ENCODE data around the gene TMEM150A. TPM values are rescaled to one million over a fixed set of nuclear protein-coding genes. Genes with fewer than 3 reads are reported as not detected.
"Not testable (repeated sequence)": the region's sequence is repeated elsewhere in the genome, so short reads cannot be mapped to it uniquely, and the experiment has no call there.

The TMEM150A gene
- total RNA-seq, 1 donor from 2014 or later, result 4.7 TPM

DNA sequence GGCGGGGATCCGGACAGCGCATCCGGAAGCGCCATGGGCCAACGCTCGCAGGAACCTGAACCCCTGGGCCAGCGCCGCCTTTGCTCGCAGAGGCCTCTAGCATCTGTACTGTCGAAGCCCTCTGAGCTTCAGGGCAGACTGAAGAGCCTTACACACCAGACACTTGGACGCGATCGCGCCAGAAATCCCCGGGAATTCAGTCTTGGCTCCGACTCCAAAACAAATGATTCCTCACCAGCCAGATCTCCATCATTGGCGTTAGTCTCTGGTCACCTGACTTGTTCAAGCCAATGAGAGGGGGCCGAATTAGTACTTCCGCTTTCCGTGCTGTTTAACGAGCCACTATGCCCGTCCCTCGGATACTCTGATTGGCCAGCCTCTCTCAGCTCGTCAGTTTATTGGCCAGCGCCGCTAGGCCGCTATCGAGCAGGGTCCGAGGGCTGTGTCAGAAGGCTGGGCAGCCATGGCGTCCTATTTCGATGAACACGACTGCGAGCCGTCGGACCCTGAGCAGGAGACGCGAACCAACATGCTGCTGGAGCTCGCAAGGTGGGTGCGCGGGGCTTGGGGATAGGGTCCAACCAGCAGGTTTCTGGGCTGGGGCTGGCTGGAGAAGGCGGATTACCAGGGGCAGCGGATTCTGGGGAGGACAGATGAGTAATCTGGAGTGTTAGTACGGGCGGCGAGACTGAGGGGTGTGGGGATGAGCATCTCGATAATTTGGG lies 7.0 kb downstream of the TMEM150A start, which contains the start of gene RNF181:
TSS of gene RNF181 (plus strand) at position 445 of the 725 bp plus-strand sequence. CDS start at position 464, 19 bp downstream.
- Histone ChIP-seq H3K36me3 (ENCODE audit: control insufficient read depth in 3 of 3, insufficient read depth in 3 of 3, low read length in 3 of 3) (peaks cover 37 to 41% (median 37%) of the 10 kb centered on the region in 3 donors), H3K27ac (ENCODE audit: low read depth, low read length) (peak within 1 kb of the TSS; percentile 87), H3K9ac (ENCODE audit: low read depth in 1 of 3, low read length in 3 of 3) (peak within 1 kb of the TSS; percentile 97 to 99 (median 97)), H3K4me1 (ENCODE audit: control insufficient read depth in 3 of 3, insufficient read depth in 3 of 3, low read length in 3 of 3) (peaks cover 49 to 66% (median 57%) of the 10 kb centered on the region in 3 donors), H3K27me3 (ENCODE audit: control insufficient read depth in 3 of 3, insufficient read depth in 3 of 3, low read length in 3 of 3) (no peaks in the 10 kb centered on the region), H3K9me3 (ENCODE audit: control insufficient read depth in 3 of 3, low read length in 3 of 3) (no peaks in the 10 kb centered on the region), H3K4me3 (ENCODE audit: low read length in 3 of 3) (peak within 1 kb of the TSS; percentile 83 to 99 (median 86))

DNA sequence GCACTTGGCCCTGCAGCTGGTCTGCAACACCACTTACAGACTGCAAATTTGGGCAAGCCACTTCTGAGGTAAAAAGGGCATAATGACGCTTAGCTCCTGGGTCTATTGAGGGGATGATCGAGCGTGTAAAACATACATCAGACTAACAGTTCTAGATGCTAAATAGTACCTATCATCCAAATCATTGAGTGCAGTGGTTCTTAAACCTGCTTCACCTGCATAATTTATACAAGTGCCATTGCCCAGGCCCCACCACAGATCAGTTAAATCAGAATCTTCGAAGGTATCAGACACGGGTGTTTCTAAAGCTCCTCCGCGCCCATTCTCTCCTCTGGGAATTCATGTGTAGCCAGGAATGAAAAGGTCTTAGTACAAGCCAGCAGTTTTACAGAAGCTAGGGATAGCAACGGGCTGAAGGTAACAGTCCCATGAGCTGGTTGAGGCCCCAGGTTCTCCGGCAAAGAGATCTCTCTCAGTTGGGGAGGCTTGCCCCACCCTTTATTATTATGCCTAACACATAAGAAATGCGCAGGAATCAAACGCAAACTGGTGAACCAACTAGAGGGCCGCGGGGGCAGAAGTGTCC lies 7.7 kb downstream of the TMEM150A start:
- H3K36me3 ChIP-seq (ENCODE audit: control insufficient read depth in 3 of 3, insufficient read depth in 3 of 3, low read length in 3 of 3), result peaks cover 30 to 35% (median 35%) of the 10 kb centered on the region in 3 donors
- peak overlapping the region; percentile 83 to 99 (median 86) for H3K4me3 ChIP-seq (ENCODE audit: low read length in 3 of 3)
- H3K9ac ChIP-seq (ENCODE audit: low read depth in 1 of 3, low read length in 3 of 3), result peak overlapping the region; percentile 97 to 99 (median 97)
- H3K27me3 ChIP-seq (ENCODE audit: control insufficient read depth in 3 of 3, insufficient read depth in 3 of 3, low read length in 3 of 3), result no peaks in the 10 kb centered on the region
- H3K9me3 ChIP-seq (ENCODE audit: control insufficient read depth in 3 of 3, low read length in 3 of 3), result no peaks in the 10 kb centered on the region
- H3K4me1 ChIP-seq (ENCODE audit: control insufficient read depth in 3 of 3, insufficient read depth in 3 of 3, low read length in 3 of 3), result peaks cover 56 to 69% (median 57%) of the 10 kb centered on the region in 3 donors
- peak overlapping the region; percentile 87 for H3K27ac ChIP-seq (ENCODE audit: low read depth, low read length)

DNA sequence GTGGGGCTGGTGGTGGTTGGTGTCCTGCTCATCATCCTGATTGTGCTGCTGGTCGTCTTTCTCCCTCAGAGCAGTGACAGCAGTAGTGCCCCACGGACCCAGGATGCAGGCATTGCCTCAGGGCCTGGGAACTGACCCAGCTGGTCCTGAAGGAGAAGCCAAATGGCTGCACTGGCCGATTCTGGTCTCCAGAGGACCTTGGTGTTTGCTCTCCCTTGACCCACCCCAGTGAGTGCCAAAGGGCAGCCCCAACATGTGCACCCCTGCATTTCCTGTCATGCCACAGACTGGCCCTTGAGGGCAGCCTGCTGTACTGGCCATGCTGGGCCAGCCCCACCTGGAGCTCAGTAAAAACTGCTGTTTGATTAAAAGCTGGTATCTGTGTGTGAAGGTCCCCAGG lies 9.5 kb downstream of the TMEM150A start:
- Histone ChIP-seq H3K27me3 (ENCODE audit: control insufficient read depth in 3 of 3, insufficient read depth in 3 of 3, low read length in 3 of 3) (no peaks in the 10 kb centered on the region), H3K9me3 (ENCODE audit: control insufficient read depth in 3 of 3, low read length in 3 of 3) (no peaks in the 10 kb centered on the region), H3K36me3 (ENCODE audit: control insufficient read depth in 3 of 3, insufficient read depth in 3 of 3, low read length in 3 of 3) (peaks cover 18 to 20% (median 20%) of the 10 kb centered on the region in 3 donors), H3K27ac (ENCODE audit: low read depth, low read length) (no peak overlapping the region), H3K4me3 (ENCODE audit: low read length in 3 of 3) (no peak overlapping the region), H3K9ac (ENCODE audit: low read depth in 1 of 3, low read length in 3 of 3) (no peak overlapping the region), H3K4me1 (ENCODE audit: control insufficient read depth in 3 of 3, insufficient read depth in 3 of 3, low read length in 3 of 3) (peaks cover 68 to 77% (median 74%) of the 10 kb centered on the region in 3 donors)

DNA sequence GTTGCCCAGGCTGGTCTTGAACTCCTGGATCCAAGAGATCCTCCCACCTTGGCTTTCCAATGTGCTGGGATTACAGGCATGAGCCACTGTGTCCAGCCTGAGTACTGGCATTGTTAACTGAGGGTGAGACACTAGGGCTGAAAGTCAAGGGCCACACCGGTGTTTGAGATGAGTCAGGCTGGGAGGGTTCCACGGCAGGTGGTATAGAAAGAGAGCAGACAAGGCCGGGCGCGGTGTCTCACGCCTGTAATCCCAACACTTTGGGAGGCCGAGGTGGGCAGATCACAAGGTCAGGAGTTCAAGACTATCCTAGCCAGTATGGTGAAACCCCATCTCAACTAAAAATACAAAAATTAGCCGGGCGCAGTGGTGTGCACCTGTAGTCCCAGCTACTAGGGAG lies 10.2 kb downstream of the TMEM150A start:
- H3K9ac ChIP-seq (ENCODE audit: low read depth in 1 of 3, low read length in 3 of 3); H3K9me3 ChIP-seq (ENCODE audit: control insufficient read depth in 3 of 3, low read length in 3 of 3); H3K27me3 ChIP-seq (ENCODE audit: control insufficient read depth in 3 of 3, insufficient read depth in 3 of 3, low read length in 3 of 3); H3K4me3 ChIP-seq (ENCODE audit: low read length in 3 of 3): not testable (repeated sequence)
- peaks cover 75 to 80% (median 79%) of the 10 kb centered on the region in 3 donors for H3K4me1 ChIP-seq (ENCODE audit: control insufficient read depth in 3 of 3, insufficient read depth in 3 of 3, low read length in 3 of 3)
- H3K36me3 ChIP-seq (ENCODE audit: control insufficient read depth in 3 of 3, insufficient read depth in 3 of 3, low read length in 3 of 3), result peaks cover 13 to 15% (median 15%) of the 10 kb centered on the region in 3 donors
- peak overlapping the region; percentile 72 for H3K27ac ChIP-seq (ENCODE audit: low read depth, low read length)

DNA sequence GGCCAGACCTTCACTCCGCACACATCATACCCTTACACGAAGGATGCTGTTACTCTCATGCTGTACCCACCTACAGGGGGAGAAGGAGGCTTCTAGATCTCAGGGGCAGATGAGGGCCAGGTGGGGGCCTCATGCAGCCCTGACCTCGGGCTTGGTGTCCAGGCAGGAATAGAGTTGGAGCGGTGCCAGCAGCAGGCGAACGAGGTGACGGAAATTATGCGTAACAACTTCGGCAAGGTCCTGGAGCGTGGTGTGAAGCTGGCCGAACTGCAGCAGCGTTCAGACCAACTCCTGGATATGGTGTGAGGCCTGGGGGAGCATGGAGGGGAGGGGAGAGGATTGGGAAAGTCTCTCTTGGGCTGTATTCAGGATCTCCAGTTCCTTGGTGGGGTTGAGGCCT lies 10.9 kb downstream of the TMEM150A start:
- Histone ChIP-seq H3K27ac (ENCODE audit: low read depth, low read length) (peak overlapping the region; percentile 72), H3K9me3 (ENCODE audit: control insufficient read depth in 3 of 3, low read length in 3 of 3) (no peaks in the 10 kb centered on the region), H3K27me3 (ENCODE audit: control insufficient read depth in 3 of 3, insufficient read depth in 3 of 3, low read length in 3 of 3) (no peaks in the 10 kb centered on the region), H3K9ac (ENCODE audit: low read depth in 1 of 3, low read length in 3 of 3) (peak overlapping the region in 2 of 3 donors; percentile 61 to 64), H3K4me3 (ENCODE audit: low read length in 3 of 3) (no peak overlapping the region), H3K4me1 (ENCODE audit: control insufficient read depth in 3 of 3, insufficient read depth in 3 of 3, low read length in 3 of 3) (peaks cover 69 to 79% (median 73%) of the 10 kb centered on the region in 3 donors), H3K36me3 (ENCODE audit: control insufficient read depth in 3 of 3, insufficient read depth in 3 of 3, low read length in 3 of 3) (peaks cover 7 to 9% (median 8%) of the 10 kb centered on the region in 3 donors)

DNA sequence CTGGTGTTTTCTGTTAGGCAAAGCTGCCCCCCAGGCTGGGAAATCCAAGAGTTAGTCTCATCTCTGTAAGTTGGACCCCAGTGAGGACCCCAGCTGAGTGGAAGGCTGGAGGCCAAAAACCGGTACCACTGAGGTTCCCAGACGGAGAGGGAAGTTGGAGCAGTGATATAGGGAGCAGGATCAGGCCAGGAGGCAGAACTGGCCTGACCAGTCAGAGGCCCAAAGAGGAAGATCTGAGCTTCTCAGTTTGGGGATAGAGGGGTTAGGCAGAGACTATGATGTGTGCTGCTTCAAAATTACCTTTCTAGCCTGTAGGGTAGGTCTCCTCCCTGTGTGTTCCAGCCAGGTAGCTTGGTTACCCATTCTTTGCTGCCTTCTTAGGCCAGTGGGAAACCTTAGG lies 11.5 kb downstream of the TMEM150A start:
- Histone ChIP-seq H3K27ac (ENCODE audit: low read depth, low read length) (peak overlapping the region; percentile 72), H3K4me3 (ENCODE audit: low read length in 3 of 3) (peak overlapping the region in 1 of 3 donors; percentile 38), H3K9me3 (ENCODE audit: control insufficient read depth in 3 of 3, low read length in 3 of 3) (no peaks in the 10 kb centered on the region), H3K4me1 (ENCODE audit: control insufficient read depth in 3 of 3, insufficient read depth in 3 of 3, low read length in 3 of 3) (peaks cover 68 to 80% (median 73%) of the 10 kb centered on the region in 3 donors), H3K27me3 (ENCODE audit: control insufficient read depth in 3 of 3, insufficient read depth in 3 of 3, low read length in 3 of 3) (no peaks in the 10 kb centered on the region), H3K9ac (ENCODE audit: low read depth in 1 of 3, low read length in 3 of 3) (peak overlapping the region in 2 of 3 donors; percentile 61 to 64), H3K36me3 (ENCODE audit: control insufficient read depth in 3 of 3, insufficient read depth in 3 of 3, low read length in 3 of 3) (peaks cover 4 to 8% (median 6%) of the 10 kb centered on the region in 3 donors)

DNA sequence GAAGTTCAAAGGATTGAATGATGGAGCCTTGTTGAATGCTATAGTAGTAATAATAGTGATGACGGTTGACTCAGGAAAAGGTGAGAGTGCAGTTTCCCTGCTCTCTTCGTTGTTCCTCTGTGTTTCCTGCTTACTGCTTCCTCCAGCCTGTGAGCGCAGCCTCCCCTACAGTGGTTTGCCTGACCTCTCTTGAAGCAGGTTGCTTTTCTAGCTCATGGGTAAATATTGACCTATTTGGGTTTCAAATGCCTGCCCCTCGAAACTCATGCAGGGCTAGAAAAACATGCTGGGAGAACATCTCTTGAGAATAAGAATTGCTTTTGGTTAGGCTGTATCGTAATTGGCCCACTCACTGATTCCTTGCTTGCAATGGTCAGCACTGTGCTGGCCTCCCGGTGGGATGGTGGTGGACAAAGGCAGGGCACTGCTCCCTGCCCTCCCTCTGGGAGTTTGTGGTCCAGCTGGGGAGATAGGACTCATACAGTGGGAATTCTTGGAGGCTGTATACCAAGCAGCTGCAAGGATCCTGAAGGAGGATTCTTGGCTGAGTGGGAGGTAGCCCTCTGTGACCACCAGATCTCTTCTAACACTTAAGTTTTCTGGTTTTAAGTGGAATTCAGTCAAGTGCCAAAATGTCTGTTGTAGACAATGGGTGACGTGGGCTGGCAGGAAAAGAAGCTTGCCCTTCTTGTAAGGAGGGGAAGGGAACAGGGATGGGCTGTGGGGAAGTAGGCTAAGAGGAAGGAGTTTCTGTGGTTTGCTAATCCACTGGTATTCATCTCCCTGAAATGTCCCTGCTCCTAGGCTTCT lies 12.3 kb downstream of the TMEM150A start:
- Histone ChIP-seq H3K36me3 (ENCODE audit: control insufficient read depth in 3 of 3, insufficient read depth in 3 of 3, low read length in 3 of 3) (peaks cover 4 to 8% (median 6%) of the 10 kb centered on the region in 3 donors), H3K9ac (ENCODE audit: low read depth in 1 of 3, low read length in 3 of 3) (peak overlapping the region in 2 of 3 donors; percentile 61 to 64), H3K27ac (ENCODE audit: low read depth, low read length) (peak overlapping the region; percentile 72), H3K4me3 (ENCODE audit: low read length in 3 of 3) (peak overlapping the region in 1 of 3 donors; percentile 38), H3K27me3 (ENCODE audit: control insufficient read depth in 3 of 3, insufficient read depth in 3 of 3, low read length in 3 of 3) (no peaks in the 10 kb centered on the region), H3K9me3 (ENCODE audit: control insufficient read depth in 3 of 3, low read length in 3 of 3) (no peaks in the 10 kb centered on the region), H3K4me1 (ENCODE audit: control insufficient read depth in 3 of 3, insufficient read depth in 3 of 3, low read length in 3 of 3) (peaks cover 73 to 87% (median 75%) of the 10 kb centered on the region in 3 donors)

DNA sequence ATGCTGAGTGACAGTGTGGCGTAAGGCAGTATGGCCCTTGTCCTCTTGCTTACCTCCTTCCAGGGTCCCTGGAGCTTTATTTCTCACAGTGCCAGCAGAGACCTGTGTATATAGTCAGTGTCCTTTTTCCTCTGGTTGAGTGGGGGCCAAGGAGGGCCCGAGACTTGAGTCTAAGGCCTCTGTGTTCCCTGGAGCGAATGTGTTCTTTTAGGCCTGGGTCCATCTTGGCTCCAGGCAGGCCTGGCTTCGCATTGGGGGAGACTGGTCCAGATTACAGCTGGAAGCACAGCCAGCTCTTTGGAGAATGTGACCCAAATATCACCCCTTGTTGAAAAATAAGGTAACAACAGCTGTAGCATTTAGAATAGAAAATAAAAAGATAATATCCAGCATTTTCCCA lies 13.3 kb downstream of the TMEM150A start:
- Histone ChIP-seq H3K4me1 (ENCODE audit: control insufficient read depth in 3 of 3, insufficient read depth in 3 of 3, low read length in 3 of 3) (peaks cover 71 to 83% (median 73%) of the 10 kb centered on the region in 3 donors), H3K9me3 (ENCODE audit: control insufficient read depth in 3 of 3, low read length in 3 of 3) (no peaks in the 10 kb centered on the region), H3K27me3 (ENCODE audit: control insufficient read depth in 3 of 3, insufficient read depth in 3 of 3, low read length in 3 of 3) (no peaks in the 10 kb centered on the region), H3K27ac (ENCODE audit: low read depth, low read length) (peak overlapping the region; percentile 72), H3K9ac (ENCODE audit: low read depth in 1 of 3, low read length in 3 of 3) (peak overlapping the region; percentile 3 to 63 (median 61)), H3K4me3 (ENCODE audit: low read length in 3 of 3) (peak overlapping the region in 2 of 3 donors; percentile 14 to 35), H3K36me3 (ENCODE audit: control insufficient read depth in 3 of 3, insufficient read depth in 3 of 3, low read length in 3 of 3) (peaks cover 4 to 8% (median 6%) of the 10 kb centered on the region in 3 donors)

DNA sequence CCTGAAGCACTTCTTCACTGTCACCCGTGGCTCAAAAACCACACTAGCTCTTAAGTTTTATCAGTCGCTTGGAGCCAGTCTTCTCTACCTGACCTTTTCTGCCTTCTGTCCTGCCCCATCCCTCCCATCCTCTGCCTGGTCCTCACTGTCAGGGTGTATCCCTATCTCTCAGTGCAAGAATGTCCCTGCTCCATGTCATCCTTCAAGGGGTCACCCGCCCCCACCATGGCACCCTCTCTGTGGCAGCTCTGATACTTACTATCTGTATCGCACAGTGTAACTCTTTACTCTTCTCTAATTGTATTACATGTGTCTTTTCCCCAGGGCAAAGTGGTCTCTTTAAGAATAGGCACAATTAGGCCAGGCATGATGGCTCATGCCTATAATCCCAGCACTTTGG lies 13.9 kb downstream of the TMEM150A start:
- Histone ChIP-seq H3K4me1 (ENCODE audit: control insufficient read depth in 3 of 3, insufficient read depth in 3 of 3, low read length in 3 of 3) (peaks cover 72 to 86% (median 74%) of the 10 kb centered on the region in 3 donors), H3K27ac (ENCODE audit: low read depth, low read length) (peak overlapping the region; percentile 72), H3K9ac (ENCODE audit: low read depth in 1 of 3, low read length in 3 of 3) (peak overlapping the region in 1 of 3 donors; percentile 61)

More for the DNA sequence above, 13.9 kb downstream of the TMEM150A start:
- Histone ChIP-seq H3K36me3 (ENCODE audit: control insufficient read depth in 3 of 3, insufficient read depth in 3 of 3, low read length in 3 of 3) (peaks cover 4 to 8% (median 6%) of the 10 kb centered on the region in 3 donors), H3K4me3 (ENCODE audit: low read length in 3 of 3) (no peak overlapping the region), H3K9me3 (ENCODE audit: control insufficient read depth in 3 of 3, low read length in 3 of 3) (no peaks in the 10 kb centered on the region), H3K27me3 (ENCODE audit: control insufficient read depth in 3 of 3, insufficient read depth in 3 of 3, low read length in 3 of 3) (no peaks in the 10 kb centered on the region)
